Activated CD8-positive, alpha-beta memory T cell treated with anti-CD3 and anti-CD28 coated beads for 48 hours (primary cell): ENCODE results near the gene P2RY6.

Experiments
- DNase-seq, 3 experiments: peaks; one replicate each; pipeline ENCODE4 v3.0.0-alpha.2; 2020; ENCODE audit warnings: low read depth in 2 of 3, low spot score in 2 of 3

Gene P2RY6

DNA sequence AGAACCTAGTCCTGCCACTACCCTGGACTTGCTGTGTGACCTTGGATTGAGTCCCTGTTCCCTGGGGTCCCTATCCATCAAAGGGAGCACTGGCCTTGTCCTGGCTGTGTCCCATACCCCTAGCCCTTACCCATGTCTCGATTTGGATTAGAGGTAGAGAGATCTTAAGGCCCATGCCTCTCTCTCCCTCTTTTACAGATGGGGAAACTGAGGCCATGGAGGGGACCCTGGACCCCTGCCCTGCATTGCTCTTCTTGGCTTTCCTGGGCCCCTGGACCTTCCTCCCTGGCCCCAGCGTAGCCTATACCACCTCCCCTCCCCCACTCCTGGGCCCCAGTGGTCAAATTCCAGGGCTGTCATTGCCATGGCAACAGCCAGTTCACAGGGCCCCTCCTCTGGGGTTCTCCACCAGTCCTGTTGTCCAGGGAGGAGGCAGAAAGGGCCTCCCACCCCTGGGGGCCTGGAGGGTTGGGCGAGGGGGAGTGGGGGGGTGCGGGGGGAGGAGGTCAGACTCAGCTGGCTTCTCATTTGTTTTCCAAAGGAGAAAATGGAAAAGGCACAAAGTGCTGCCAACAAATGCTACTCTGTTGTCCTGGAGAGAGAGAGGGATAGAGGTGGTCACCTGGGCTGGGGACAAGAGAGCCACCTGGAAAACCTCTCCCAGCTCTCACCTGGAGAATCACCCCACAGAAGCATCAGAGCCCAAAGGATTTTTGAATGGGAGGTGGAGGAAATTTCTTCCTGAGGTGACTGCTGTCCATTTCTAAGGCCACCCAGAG, 59.2 kb downstream of the P2RY6 start:
- no peak for DNase-seq

DNA sequence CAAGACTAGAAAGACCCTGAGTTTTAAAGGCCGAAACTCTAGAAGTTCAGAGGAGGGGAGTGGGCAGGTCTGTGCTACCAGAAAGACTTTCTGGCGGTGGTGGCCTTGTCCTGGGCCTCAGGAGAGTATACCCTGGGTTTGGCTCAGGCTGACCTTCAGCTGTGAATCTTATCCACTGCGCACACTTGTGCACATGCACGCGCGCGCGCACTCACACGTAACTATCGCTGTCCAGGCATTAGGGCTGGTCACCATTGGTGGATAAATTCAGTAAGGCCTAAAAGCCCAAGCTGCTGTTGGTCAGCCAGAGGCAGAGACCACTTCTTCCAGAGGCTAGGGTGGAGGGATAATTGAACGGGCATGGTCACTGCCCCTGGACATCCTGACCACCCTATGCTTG, 61.0 kb downstream of the P2RY6 start:
- no peak for DNase-seq

DNA sequence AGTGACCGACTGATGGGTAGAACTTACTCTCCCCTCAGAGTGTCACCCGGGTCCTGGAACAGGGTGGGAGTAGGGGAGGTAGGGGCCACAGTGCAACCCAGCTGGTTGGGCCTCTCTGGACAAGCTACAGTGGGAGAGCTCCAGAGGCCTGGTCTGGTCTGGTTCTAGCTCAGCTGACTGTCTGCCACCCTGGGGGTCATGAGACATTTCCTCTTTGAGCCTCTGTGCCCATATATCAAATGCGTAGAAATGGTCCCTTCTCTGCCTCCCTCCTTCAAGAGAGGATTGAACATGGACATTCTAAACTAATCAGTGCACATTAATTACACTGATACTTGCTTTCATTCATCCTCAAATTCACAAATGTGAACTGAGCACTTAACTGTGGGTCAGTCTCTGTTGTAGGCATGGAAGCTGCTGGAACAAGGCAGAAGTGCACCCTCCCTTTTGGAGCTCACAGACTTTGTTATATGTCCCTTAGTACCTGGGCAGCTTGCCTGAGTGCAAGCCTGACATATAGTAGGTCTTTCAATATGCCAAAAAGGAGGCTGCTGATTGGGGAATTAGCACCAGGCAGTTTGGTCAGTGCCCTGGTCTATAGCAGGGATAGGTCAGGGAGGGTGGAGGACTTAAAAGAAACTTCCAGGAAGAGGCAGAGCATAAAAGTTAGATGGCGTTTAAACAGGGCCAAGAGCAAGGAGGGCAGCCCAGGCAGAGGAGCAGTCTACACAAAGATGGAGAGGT, 61.7 kb downstream of the P2RY6 start:
- DNase-seq, result no peak

- no peak for DNase-seq
Observed at GRCh38 chr11:73334384-73335203, 62.5 kb downstream of the P2RY6 start.

- DNase-seq, result peak; percentile 35 to 85 (median 82)
Observed at GRCh38 chr11:73335204-73335923, 63.2 kb downstream of the P2RY6 start.

DNA sequence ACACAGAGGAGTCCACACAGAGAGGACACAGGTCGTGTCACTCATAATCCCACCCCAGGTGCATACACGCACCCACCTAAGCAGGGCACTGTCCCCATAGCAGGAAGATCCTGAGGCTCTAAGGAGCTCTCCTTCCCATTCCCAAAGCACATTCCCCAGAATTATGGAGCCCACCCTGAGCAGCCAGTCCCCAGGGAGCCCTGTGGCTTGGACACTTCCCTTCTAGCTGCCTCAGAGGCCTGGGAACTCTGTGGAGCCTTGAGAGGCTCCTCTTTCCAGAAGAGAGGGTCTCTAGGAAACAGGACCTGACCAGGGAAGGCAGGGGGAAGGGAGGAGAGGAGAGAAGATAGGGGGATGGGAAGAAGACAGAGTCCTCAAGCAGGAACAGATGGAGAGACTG, 65.7 kb downstream of the P2RY6 start:
- no peak for DNase-seq

DNA sequence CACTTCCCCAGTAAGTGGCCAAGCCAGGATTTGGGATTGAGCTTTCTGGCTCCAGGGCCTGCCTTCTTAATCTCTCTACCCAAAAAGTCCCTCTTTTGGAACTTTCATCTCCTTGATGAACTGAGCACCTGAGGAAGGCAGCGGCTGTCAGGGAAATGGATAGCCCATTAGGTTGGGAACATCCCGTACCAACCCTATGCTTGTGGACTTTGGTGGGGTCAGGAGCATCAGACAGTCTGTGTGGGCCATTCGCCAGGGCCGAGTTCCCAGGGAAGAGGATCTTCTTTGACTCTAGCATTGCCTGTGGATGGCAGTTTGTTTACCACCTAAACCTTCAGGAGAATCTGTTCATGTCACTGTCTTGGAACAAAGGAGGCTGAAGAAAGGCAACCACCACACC, 66.1 kb downstream of the P2RY6 start:
- DNase-seq, result no peak

- no peak for DNase-seq
Observed at GRCh38 chr11:73340164-73340563, 68.0 kb downstream of the P2RY6 start.

DNA sequence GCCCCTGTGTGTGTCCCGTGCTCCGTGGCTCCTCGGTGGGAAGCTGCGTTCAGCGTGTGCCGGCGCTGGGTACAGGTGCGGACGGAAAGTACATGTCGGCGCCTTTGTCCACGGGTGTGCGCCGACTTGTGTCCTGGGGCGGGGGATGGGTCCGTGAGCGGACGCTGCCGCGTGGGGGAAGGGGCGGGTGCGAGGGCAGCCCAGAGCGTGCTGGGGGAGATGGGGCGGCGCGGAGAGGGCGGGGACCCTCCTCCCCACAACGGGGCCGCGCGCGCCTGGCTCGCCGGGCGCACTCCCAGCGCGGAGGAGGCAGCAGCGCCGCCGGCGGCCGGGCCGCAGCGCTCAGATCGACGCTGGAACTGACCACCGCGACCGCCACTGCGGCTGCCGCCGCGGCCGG, 70.5 kb downstream of the P2RY6 start:
- no peak for DNase-seq

DNA sequence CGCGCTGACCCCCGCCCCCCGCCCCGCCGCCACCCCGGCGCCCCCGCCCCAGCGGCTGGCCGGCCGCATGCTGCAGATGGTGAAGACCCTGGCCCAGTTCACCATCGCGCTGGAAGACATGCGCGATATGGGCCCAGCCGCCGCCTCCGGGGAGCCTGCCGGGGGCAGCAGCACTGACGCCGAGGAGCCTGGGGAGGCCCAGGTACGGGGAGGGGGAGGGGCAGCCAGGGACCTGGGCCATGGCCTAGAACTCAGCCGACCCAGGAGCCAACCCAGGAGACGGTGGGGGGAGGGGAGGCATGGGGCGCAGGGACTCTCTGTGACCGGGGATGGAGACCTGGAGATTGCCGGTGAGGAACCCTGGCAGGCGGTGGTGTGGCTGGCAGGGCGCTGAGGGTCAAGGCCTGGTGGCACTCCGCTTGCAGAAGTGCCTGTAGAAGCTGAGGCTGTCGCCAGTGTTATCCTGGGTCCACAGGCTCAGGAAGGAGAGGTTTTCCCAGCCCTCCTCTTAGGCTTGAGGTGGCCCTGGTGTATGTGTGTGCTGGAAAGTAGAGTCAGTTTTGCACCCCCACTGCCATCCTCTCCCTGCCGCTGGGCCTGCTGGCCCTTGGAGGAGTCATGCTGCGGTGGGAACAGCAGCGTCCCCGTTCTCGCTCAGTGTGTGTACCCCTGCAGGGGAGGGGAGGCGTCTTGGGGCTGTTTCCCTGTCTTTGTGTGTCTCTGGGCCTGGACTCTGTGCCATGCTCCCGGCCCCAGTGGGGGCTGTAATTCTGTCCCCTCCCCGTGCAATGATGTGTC, 71.1 kb downstream of the P2RY6 start:
- DNase-seq, result no peak

DNA sequence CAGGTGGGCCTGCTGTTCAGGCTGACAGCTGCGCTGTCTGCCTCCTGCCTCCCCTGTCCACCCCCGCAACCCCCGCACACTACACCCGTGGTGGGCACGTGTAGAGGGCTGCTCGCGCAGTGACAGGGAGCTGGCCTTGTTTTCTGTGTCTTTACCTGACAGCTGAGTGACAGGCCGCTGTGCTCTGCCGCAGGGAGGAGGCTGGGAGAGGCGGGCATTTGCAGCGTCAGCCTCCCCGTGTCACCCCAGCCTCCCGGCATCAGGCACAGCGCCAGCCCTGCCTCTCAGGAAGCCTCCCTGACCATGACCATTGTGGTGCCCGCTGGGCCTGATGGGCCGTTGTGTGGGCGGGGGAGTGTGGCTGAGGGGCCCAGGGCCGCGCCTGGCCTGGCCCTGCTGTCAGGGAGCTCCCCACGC, 72.1 kb downstream of the P2RY6 start:
- DNase-seq, result no peak

GRCh38 chr11:73345481-73346160, 73.5 kb downstream of the P2RY6 start:
- DNase-seq, result no peak

- no peak for DNase-seq
Observed at GRCh38 chr11:73346186-73346935, 74.2 kb downstream of the P2RY6 start.

DNA sequence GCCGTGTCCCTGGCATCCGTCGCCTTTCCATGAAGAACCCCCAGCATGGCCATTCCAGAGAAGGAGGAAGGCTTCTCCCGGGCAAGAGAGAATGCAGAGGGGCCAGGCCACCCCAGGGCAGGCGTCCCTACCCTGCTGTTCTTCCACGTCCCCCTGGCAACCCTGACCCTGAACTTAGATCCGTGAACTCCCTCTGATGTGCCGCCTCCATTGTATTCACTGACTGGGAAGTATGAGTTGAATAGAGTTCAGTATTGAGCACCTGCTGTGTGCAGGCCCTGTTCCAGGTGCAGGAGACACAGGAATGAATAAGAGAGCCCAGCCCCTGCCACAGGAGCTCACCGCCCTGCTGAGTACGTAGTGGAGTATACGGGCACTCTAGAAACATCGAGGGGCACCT, 74.9 kb downstream of the P2RY6 start:
- no peak for DNase-seq
